Prostate gland (tissue), 2 donors: Measurements from ENCODE around the gene TYR.

ENCODE experiments used
- CTCF ChIP-seq, 4 experiments: fragments of 200-600 bp in 2 of 4; fragments of 450-650 bp in 2 of 4; sonication (generic) in 2 of 4; IDR thresholded peaks; 1 replicate in 3 of 4; 2 replicates in 1 of 4; pipeline ENCODE4 v1.5.1; 2016 to 2019; ENCODE audit warnings: antibody characterized with exemption in 4 of 4, mild to moderate bottlenecking in 2 of 4, moderate library complexity in 2 of 4
- POLR2A ChIP-seq: fragments of 450-650 bp; IDR thresholded peaks from one replicate; pipeline ENCODE4 v1.6.1; 2016; ENCODE audit warnings: antibody characterized with exemption, mild to moderate bottlenecking
- POLR2AphosphoS5 ChIP-seq: sonication (generic); formaldehyde crosslinking; IDR thresholded peaks from one replicate; pipeline ENCODE4 v1.6.1; 2017; ENCODE audit warnings: antibody characterized with exemption

GRCh38 chr11:89168396-89168795 lies 9.3 kb upstream of the TYR start:
- TF ChIP-seq POLR2A (no peak), CTCF (IDR thresholded peaks at IDR 0.05) (no peak), POLR2AphosphoS5 (no peak)
